ENCODE data around the gene NDUFS7.
A peak's percentile ranks its signal among the peaks of the same experiment; 100 is the strongest.

The NDUFS7 gene

DNA sequence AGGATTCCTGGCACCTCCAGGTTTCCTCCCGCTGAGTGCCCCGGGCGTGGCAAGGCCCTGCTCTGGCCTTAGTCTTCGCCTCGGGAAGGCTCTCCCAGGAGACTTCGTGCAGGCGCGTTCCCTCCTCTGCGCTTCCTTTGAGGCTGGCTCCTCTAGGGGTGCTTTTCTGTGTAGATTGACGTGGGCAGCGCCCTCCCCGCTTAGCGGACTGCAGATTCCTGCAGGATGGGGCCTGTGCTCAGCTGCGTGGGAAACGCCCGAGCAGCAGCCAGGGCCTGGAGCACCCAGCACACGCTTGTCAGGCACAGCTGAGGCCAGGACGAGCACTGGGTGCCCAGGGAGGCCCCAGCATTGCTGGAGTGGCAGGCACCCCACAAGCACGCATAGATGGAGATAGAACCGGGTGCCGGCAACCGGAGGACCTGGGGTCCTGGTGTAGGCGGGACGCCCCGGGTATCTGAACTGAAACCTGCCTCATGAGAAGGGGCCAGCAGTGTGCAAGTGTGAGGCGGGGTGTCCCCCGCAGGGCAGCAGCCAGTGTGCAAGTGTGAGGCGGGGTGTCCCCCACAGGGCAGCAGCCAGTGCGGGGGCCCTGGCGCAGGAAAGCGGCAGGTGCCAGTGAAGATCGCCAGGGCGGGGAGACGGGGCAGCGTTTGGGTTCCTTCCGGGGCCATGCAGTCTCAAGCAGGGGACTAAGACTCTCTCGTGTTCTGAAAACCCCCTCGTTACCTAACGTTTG is 3.4 kb downstream of the NDUFS7 start:
- DNase-seq: no peak

DNA sequence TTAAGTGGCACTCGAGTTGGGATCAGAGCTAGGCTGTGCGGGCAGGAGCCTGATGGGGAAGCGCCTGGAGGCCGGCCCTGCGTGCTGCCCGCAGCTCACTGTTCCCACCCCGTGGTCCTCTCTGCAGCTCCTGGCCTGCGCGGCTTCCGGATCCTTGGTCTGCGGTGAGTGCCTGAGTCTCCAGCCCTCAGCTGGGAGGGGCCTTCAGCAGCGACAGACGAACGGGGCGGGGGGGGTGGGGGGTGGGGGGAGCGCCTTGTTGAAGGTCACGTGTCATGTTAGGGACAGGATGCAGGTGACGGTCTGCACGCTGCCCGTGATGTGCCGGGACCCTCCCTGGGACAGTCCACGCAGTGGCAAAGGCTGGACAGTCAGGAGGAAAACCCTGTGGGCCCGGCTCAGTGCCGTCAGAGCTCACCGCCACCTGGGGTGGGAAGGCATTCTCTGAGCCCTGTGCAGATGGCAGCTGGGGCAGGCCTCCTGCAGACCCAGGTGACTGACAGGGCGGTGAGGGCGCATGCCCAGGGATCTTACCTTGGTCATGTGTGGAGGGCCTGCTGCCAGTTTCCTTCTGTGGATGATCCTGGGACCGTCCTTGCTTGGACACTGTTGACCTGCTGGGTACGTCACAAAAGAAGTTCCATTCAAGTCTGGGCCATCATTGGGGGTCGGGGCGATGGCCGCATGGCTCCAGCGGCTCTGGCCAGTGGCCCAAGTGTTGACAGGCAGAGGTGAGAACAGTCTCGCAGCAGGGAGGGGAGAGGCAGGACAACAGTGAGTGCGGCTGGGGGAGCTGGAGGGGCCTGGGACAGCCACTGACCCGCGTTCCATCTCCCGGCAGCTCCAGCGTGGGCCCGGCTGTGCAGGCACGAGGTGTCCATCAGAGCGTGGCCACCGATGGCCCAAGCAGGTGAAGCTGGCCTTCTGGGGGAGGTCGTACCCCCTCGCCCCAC is 4.3 kb downstream of the NDUFS7 start:
- DNase-seq: no peak

- no peak for DNase-seq
Measured at GRCh38 chr19:1388637-1389026, 4.9 kb downstream of the NDUFS7 start.

DNA sequence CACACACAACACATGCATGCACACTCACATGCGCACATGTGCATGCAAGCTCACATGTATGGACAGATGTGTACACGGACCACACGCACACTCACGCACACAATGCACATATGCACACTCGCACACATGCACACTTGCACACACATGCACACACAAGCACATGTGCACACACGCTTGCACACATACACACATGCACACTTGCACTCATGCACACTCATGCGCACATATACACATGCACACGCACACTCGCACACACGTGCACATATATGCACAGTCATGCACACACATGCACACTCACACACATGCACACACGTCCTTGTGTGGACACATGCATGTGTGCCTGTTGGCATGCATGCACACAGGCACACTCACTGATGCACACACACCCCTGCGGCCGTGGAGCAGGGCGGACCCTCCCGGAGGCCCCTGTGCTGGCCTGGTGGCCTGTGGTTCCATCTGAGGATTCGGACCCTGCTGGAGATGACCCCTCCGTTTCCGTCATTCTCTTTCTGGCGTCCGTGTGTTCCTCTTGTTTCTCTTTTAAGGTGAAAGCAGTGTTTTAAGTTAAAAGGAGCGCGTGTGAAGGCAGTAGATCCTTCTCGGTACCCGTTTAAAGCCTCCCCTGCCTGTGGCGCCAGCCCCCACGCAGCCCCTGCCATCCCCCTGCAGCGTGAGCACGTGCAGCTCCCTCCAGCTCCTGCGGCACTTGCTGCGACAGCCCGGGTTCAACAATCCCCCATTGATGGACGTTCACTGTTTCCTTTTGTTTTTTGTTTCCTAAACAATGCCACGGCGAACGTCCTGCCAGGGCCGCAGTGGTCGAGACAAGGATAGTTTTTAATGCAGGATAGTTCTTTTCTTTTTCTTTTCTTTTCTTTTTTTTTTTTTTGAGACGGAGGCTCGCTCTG is 5.6 kb downstream of the NDUFS7 start:
- no peak for DNase-seq

DNA sequence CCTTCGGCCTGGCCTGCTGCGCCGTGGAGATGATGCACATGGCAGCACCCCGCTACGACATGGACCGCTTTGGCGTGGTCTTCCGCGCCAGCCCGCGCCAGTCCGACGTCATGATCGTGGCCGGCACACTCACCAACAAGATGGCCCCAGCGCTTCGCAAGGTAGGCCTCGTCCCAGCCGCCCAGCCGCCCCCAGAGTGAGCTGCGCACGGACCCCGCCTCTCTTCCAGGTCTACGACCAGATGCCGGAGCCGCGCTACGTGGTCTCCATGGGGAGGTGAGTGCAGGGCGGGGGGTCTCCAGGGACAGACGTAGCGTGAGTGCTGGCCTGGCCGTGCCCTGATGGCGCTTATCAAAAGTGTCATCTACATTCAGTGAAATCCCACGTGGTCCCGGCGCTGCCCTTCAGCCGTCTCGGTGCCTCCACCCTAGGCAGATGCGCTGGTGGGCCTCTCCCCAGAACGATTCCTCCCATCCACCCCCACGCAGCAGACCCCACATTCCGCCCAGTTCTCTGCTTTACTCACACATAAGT is 7.2 kb downstream of the NDUFS7 start:
- DNase-seq: no peak

DNA sequence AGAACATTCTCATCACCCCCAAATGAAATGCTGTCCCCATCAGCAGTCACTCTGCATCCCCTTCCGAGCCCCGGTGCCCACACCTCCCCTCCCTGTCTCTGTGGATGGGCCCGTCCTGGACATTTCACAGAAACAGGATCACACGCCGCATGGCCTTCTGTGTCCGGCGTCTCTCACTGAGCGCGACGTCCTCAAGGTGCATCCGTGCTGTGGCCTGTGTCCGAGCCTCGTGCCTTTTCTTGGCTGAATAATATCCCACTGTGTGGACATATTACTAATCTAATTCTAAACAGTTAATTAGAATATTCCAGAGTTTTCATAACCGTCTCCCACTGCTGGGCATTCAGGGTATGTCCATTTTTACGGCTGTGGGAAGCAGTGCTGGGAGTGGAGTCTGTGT is 8.7 kb downstream of the NDUFS7 start:
- DNase-seq: no peak

- DNase-seq: no peak
Measured at GRCh38 chr19:1392939-1393530, 9.3 kb downstream of the NDUFS7 start.

DNA sequence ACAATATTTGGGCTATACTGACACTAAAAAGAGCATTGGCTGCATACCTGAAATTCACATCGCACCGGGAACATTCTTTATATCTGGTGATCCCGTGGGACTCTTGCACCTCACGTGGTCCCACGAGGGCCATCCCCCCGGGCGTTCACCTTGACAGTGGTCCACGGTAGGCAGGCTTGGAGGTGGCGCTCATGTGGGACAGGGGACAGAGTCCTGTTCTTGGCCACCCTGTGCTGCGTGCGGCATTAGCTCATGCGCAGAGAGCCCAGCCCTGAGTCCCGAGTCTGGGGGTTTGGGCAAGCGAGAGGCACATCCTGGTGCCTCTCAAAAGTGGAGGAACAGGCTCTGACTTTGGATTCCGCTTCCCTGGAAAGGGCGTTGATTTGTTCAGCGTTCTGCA is 10.1 kb downstream of the NDUFS7 start:
- DNase-seq: no peak

DNA sequence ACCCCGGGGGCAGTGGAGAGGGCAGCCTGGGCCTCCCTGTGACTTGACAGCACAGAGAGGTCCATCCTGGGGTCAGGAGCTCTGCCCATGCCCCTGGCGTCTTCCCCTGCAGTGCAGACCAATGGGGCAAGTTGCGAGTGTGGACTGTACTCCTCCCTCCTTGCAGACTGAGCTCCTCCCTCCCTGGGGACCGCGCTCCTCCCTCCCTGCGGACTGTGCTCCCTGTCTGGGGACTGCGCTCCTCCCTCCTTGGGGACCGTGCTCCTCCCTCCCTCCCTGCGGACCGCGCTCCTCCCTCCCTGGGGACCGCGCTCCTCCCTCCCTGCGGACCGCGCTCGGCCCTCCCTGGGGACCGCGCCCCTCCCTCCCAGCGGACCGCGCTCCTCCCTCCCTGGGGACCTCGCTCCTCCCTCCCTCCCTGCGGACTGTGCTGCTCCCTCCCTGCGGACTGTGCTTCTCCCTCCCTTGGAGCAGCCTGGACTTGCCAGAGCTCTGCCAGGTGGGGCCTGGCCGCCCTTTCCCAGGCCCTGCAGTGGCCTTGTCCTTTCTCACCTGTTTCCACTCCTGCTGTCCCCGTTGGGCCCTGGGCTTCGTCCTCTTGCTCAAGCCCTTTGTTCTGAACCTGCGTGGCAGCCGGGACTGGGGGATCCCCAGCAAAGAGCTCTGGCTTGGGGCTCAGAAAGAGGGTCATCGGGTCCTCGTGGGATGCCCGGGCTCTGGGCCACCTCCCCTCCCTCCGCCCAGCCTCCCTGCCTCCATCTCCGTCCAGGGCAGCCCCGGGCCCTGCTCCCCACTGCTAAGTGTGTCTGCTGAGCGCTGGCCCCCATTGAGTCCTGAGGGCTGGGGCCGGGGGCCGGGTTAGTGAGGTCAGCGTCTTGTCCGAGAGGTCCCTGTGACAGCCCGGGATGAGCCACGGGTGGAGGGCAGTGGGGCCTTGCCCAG is 10.8 kb downstream of the NDUFS7 start:
- no peak for DNase-seq

GRCh38 chr19:1395194-1396018 is 11.7 kb downstream of the NDUFS7 start:
- no peak for DNase-seq

DNA sequence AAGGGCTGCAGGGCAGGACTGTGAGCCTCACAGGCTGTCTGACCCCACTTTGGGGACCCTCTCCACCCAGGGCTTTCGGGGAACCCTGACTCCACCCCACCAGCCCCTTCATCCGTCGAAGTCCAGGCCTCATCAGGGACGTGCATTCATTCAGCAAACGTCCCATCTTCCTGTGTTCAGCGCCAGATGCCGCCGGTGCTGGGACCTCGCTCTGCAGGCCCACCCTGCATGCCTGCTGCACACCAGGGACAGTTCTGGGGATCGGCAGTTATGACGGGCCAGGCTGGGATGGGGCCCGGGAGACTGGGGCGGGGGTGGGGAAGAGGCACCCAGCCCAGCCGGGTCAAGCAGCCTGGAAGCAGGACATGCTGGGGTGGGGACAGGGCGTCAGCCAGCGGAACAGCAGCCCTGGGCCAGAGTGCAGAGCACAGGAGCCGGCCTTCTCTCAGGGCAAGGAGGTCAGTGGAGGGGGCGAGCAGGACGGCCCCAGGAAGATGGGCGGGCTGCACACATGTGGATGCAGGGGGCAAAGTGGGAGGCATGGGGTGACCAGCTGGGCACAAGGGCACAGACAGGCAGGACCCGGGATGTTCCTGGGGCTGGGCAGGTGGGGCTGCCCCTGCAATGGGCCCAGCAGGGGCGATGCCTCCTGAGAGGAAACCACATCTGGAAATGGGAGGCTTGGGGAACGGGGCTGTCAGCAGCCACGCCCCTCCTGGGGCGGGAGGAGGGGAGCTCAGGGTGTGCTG is 12.5 kb downstream of the NDUFS7 start:
- DNase-seq: no peak

DNA sequence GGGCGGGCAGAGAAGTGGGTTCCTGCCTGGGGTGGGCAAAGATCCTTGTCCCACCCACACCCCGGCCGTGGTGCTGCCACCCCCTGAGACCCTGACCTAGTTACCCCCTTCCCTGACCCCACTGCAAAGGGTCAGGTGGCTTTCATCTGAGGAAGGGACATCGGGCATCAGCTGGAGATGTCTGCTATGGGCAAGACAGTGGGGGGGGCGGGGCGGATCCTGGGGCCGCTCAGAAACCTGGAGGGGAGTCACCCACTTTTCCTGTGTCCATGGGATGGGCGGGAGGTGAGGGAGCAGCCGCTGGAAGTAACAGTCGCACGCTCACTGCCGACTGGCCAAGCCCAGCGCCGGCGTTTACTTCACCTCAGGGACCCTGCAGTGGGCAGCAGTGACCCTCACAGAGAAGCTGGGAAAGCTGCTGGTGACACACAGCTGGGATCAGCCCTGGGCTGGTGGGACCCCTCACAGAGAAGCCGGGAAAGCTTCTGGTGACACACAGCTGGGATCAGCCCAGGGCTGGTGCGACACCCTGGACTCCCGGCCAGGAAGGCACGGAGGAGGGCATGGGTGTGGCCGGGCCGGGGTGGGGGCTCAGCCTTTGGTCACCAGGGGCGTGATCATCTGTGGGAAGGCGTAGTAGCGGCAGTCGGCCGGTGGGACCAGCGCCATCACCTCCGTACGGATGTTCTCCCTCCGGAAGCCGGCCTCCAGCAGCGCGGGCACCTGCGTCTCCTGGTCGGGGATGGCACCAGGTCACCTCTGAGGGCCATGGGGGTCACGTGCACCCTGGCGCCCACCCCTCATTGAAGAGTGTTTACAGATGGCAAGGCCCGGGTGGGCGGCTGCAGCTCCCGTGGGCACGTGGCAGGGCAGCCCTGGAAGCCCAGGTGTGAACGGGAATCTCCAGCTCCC is 13.3 kb downstream of the NDUFS7 start:
- no peak for DNase-seq

DNA sequence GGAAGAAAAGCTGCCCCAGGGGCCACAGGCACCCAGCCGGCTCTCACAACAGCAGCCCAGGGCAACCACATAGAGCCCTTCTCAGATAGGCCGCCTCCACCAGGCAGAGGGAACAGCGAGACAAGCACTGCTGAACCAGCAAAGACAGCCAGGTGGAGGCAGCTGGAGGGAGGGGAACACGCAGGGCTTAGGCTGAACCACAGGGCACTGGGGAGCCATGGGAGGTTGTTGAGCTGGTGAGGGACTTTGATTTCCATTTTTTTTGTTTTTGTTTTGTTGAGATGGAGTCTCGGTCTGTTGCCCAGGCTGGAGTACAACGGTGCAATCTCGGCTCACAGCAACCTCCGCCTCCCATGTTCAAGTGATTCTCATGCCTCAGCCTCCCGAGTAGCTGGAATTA is 14.1 kb downstream of the NDUFS7 start:
- DNase-seq: no peak

DNA sequence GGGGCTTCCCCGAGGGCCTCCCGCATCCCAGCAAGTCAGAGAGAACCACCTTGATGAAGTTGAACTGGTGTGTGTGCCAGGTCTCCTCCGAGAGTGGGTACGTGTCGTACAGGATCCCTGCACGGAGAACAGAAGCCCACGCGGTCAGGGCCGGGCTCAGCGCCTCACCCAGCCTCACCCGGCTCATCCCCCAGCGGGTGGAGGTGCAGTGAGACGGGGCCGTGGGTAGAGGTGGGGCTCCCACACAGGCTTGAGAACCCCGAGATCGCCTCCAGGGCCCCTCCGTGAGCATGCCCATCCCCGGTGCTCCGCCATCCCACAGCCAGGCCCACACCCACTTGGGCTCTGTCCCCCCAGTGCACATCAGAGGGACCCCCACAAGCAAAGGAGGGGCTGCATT is 15.4 kb downstream of the NDUFS7 start:
- DNase-seq: no peak

DNA sequence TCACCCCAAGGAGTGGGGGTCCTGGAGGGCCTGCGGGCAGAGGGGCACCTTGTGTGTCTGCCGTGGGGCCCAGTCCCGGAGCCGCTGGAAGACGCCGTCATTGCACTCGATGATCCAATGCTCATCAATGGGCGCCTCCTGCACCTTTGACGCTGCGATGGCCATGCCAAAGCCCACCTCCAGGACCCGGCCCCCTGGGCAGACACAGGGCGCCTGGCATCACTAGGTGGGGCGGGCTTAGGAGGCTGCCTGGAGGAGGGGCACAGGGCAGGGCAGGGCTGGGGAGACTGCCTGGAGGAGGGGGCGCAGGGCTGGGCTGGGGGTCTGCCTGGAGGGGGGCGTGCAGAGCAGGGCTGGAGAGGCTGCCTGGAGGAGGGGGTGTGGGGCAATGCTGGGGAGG is 16.0 kb downstream of the NDUFS7 start:
- no peak for DNase-seq

GRCh38 chr19:1400281-1401137 is 16.8 kb downstream of the NDUFS7 start:
- DNase-seq: no peak

DNA sequence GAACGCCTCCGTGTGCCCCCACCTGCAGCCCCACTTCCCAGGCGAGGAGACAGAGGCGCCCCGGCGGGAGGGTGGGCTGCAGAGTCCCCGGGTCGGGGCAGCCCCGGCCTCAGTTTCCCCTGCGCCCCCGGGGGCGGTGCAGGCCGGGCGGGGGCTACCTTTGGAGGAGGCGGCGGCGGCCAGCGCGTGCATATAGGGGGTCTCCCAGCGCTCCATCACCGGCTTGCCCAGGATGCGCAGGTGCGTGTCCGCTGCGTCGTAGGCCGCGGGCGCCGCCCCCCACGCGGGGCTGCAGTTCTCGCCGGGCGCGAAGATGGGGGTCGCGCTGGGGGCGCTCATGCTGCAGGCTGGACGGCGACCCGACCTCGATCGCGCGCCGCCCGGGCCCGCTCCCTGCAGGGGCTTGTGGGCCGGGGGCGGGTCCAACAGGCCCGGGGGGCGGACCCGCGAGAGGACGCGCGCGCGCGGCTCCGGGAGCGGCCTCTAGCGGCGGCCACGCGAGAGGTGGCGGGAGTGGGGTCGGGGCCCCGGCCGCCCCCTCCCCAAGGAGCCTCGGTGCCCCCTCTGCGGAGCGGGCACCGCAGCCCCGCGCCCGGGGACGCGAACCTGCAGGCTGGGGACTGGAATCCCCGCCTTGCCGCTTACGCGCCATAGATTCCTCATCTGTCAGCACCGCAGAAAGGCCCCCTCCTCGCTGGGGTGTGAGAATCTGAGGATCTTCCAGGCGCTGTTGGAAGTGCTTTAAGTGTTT is 17.6 kb downstream of the NDUFS7 start, which contains the start of gene GAMT:
GAMT (minus strand) TSS at position 405 of the 751 bp plus-strand sequence; CDS start at position 339, 66 bp downstream.
- DNase-seq: peak; percentile 45 to 59
